GM21723 (cell line): Measurements from ENCODE around the gene DUSP9.
"Not testable (repeated sequence)": the region's sequence is repeated elsewhere in the genome, so short reads cannot be mapped to it uniquely, and the experiment has no call there.

Experiments used
- ATAC-seq: cut with Tn5 transposase; IDR thresholded peaks from one replicate; pipeline ENCODE4 v1.9.1; 2021; ENCODE audit warnings: mild to moderate bottlenecking, moderate library complexity; ENCODE audit not compliant: unreplicated experiment

DUSP9 gene

GRCh38 chrX:153646620-153647373, at the start of gene DUSP9:
TSS of gene DUSP9 (plus strand) at chrX:153647203. CDS start at chrX:153647954, 751 bp downstream.
- no peak for ATAC-seq

- ATAC-seq = peak; percentile 61
Observed at GRCh38 chrX:153598541-153599191, 48.3 kb upstream of the DUSP9 start, which contains the start of gene CCNQ. TSS of gene CCNQ (minus strand) at chrX:153599139. CDS start at chrX:153599073, 66 bp downstream.

- peak; percentile 73 for ATAC-seq
Observed at GRCh38 chrX:153599192-153600031, 47.6 kb upstream of the DUSP9 start.

DNA sequence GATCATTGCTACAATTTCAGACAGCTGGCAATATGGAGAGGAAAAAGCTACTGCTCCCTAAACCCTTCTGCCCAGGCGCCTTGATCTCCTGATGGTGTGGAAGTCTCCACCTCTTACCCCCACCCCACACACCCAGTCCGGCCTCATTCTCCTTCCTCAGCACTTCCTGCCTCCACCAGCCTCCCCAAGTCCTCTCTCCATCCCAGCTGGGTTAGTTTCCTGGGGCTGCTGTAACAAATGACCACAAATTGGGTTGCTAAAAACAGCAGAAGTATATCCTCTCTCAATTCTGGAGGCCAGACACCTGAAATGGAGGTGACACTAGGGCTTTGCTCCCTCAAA, 47.0 kb upstream of the DUSP9 start:
- no peak for ATAC-seq

GRCh38 chrX:153600921-153601320, 46.1 kb upstream of the DUSP9 start:
- ATAC-seq = no peak

GRCh38 chrX:153601511-153602110, 45.4 kb upstream of the DUSP9 start:
- ATAC-seq = no peak

GRCh38 chrX:153602601-153603000, 44.4 kb upstream of the DUSP9 start:
- ATAC-seq = no peak

DNA sequence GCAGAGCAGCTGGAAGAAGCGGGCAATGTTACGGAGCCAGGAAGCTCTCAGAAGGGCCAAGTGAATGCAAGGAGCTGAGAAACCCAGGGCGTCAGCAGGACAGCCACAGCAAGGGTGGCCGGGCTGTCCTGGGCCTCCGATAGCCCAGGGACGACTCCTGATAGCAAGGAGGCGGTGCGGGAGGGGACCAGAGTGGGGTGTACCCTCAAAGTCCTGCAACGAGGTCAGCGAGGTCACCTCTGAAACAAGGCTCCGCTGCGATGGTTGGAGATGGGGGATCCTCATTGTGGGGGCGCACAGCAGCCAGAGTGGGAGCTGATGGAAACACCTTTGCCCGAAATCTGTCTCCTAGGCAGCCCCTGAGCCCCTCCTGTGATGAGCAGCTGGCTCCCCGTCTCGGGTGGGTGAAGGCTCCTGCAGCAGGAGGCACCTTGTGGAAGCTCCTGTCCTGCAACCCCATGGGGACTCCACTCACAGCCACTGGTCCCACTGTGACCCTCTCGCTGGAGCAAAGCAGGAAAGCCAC, 43.8 kb upstream of the DUSP9 start:
- ATAC-seq = no peak

- ATAC-seq = not testable (repeated sequence)
Observed at GRCh38 chrX:153604666-153605380, 42.2 kb upstream of the DUSP9 start.

DNA sequence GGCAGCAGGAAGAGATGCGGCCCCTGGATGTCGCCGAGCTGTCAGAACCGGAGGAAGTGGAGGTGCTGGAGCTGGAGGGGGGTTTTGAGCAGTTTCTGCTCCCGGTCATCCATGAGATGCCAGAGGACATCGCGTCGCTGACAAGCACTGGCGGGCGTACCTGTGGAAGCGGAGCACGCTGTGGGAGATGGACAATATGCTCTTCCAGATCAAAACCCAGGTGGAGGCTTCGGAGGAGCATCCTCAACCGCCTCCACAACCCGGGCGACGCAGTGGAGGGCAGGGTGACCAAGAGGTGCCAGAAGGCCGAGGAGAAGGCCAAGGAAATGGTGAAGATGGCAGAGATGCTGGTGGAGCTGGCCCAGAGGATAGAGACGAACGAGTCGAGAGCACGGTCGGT, 40.5 kb upstream of the DUSP9 start:
- no peak for ATAC-seq

DNA sequence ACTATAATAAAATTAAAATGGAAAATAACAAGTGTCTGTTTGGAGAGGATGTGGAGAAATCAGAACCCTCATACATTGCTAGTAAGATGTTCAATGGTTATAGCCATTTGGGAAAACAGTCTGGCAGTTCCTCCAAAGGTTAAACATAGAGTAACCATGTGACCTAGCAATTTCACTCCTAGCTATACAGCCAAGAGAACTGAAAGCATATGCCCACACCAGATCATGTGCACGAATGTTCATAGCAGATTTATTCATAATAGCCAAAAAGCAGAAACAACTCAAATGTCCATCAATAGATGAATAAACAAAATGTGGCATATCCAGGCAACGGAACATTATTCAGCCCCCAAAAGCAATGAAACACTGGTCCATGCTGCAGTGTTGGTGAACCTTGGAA, 38.6 kb upstream of the DUSP9 start:
- no peak for ATAC-seq

GRCh38 chrX:153608806-153609205, 38.2 kb upstream of the DUSP9 start:
- no peak for ATAC-seq

DNA sequence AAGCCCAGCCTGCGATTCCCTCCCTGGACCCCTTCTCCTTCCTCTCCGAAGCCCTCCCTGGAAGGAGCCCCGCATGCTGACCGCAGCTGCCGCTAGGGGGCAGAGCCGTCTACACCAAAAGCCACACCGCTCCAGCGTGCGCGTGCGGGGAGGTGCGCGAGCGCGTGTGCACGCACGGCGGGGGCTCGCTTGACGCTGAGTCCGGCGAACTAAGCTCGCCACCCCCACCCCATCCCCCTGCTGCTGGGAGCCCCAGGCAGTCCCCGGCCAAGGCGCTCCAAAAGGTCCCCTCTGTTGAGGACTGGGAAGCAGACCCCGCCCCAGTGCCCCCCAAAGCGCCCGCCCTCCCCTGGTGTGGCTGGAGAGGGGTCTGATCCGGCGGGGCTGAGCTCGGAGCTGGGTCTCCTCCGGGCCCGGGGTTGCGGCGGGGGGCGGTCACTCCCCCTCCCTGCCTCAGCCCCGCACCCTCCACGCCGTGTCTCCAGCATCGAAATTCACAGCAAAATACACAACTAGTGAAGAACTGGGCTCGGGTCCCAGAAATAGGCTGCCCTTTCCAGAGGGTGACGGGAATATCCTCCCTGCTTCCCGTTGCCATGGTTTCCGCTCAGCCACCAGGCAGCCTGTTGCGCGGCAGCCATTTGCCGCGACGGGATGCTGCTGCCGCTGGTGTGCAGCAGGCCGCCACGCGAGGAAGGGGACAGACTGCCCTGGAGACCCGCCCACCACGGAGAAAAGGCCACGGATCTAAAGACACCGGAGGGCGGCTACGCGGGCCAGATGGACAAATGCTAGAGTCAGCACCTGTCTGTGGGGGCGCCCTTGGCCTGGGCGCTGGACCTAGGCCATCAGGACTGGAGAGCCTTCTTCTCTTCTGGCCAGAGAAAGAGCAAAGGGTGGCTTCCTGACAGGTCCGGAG, 36.8 kb upstream of the DUSP9 start:
- ATAC-seq = peak; percentile 71

DNA sequence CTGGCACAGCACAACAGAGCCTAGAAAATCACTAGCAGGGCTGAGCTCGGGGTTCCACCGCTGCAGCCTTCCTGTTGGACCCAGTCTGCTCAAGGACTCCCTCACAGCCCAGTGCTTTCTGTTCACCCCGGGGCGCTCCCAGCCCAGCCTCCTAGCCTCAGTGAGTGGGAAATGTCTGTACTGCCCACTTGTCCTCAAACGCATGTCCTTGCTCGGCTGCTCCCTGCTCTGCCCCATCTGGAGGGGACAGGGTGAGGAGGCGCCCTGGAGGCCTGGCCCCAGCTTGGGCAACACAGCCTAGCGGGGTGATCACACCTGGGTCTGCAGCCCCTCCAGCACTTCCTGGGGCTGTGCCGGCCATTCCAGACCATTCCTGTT, 36.2 kb upstream of the DUSP9 start:
- ATAC-seq = no peak

DNA sequence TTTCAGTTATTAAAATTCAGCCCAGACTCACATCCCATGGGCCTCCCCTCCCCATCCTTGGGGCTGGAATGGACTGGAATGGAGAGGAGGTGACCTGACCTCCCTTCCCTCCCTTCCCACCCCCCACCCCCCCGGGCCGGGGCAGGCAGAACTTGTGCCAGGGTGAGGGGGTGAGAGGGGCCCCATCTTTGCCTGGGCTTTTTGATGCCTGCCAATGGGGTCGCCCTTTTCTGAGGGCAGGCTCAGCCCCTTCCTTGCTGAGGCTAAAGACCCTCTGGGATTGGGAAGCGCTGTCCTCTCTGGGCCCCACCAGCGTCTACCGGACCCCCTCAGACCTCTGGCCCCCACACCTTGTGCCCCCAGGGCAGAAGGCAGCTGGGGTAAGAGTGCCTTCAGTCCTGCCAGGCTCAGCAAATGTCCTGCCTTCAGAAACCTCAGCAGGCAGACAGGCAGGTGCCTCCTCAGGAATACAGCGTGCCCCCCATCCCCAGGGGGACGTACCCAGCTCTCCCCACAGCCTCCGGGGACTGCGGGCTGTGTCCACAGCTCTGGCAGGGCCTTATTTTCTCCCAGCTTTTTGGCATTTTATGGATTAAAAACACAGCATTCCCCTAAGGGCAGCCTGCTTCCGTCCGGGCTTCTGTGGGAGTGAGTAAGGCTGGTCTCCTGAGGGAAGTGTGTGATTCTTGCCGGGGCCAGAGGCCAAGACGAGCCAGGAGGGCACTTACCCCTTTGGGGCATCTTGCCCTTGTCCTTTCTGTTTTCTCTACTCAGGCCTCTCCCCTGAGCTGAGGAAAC, 35.5 kb upstream of the DUSP9 start:
- ATAC-seq = no peak

- no peak for ATAC-seq
Observed at GRCh38 chrX:153612413-153612812, 34.6 kb upstream of the DUSP9 start.

- ATAC-seq = no peak
Observed at GRCh38 chrX:153614818-153615217, 32.2 kb upstream of the DUSP9 start.

DNA sequence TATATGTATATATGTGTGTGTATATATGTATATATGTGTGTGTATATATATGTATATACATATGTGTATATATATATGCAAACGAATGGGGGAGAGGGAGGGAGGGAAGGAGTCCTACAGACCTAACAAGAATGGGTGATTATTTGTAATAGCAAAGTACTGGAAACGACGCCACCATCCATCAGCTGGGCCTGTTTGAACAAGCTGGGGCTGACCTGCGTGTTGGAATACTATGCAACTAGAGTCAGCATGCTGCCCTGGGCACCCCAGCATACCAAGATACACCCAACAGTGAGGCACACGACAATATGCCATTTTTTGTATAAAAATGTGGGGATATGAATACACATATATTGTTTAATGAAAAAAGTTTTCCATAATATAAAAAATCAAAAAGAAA, 26.4 kb upstream of the DUSP9 start:
- ATAC-seq = no peak
